RWPE1 (cell line): Measurements from ENCODE around the gene XK.

ENCODE experiments used
- CTCF ChIA-PET: fragments of 350-600 bp; sonication (Branson Sonifier 250); formaldehyde crosslinking; extraction: SDS; loops from one replicate; lab custom pipeline; 2021; lab: Yijun Ruan, JAX
- POLR2A ChIA-PET: fragments of 400-600 bp; formaldehyde crosslinking; extraction: SDS; loops from one replicate; lab custom pipeline; 2020; ENCODE audit warnings: antibody characterized with exemption; ENCODE audit not compliant: low non-redundant PET; lab: Yijun Ruan, JAX
- DNase-seq: peaks from one replicate; pipeline ENCODE4 v3.0.0; 2012; ENCODE audit warnings: low spot score
- H3K27ac ChIP-seq: fragments of 450-650 bp; 2 replicates; pipeline ENCODE4 v1.5.1; 2017
- TF ChIP-seq, protein P1 (sequence below): fragments of 450-650 bp; conservative IDR thresholded peaks from 2 replicates; pipeline ENCODE4 v1.5.1; 2017; ENCODE audit warnings: low read depth, mild to moderate bottlenecking

XK gene

GRCh38 chrX:37679230-37679629 lies 6.4 kb upstream of the XK start:
- TF ChIP-seq, protein P1, sequence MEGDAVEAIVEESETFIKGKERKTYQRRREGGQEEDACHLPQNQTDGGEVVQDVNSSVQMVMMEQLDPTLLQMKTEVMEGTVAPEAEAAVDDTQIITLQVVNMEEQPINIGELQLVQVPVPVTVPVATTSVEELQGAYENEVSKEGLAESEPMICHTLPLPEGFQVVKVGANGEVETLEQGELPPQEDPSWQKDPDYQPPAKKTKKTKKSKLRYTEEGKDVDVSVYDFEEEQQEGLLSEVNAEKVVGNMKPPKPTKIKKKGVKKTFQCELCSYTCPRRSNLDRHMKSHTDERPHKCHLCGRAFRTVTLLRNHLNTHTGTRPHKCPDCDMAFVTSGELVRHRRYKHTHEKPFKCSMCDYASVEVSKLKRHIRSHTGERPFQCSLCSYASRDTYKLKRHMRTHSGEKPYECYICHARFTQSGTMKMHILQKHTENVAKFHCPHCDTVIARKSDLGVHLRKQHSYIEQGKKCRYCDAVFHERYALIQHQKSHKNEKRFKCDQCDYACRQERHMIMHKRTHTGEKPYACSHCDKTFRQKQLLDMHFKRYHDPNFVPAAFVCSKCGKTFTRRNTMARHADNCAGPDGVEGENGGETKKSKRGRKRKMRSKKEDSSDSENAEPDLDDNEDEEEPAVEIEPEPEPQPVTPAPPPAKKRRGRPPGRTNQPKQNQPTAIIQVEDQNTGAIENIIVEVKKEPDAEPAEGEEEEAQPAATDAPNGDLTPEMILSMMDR, result no peak
- no peak for DNase-seq
- ChIA-PET POLR2A (no interaction called here), CTCF (no interaction called here)
- H3K27ac ChIP-seq, result no peak overlapping the region

DNA sequence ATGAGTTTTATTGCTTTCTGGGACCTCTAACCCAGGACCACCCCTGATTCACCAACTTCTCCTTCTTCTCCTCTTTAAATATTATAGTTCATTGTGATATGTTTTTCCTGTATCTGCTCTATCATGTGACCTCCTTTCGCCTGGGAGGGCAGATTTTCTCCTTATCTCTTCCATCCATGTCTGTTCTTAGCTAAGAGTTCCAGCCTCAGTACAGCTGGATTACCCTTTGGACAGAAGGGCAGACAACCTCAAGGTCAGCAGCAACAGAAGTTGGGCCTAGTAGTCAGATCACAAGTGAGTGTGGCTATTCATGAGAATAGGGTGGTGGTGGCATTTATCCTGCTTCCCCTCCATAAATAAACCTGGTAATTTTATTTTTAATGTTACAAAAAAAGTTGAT lies 5.7 kb upstream of the XK start:
- DNase-seq, result no peak
- no peak overlapping the region for H3K27ac ChIP-seq
- TF ChIP-seq, protein P1, result no peak
- CTCF ChIA-PET, result no interaction called here
- POLR2A ChIA-PET, result no interaction called here

DNA sequence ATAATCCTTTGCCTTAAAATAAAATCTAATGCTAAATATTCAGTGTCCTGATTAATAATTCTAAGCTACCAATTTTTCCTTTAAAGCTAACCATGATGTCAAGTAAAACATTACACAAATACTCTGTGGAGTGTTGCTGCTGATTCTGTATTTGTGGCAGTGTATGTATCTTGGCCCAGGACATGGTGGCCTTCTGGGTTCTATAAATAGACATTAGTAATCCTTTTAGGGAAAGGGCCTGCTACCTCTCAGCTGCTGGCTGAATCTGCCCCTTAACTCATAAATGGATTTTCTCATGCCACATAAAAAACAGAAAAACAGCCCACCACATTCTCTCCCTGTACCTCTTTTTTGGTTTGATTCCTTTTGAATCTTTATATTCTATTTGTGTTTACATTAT lies 1.2 kb upstream of the XK start:
- CTCF ChIA-PET, result no interaction called here

DNA sequence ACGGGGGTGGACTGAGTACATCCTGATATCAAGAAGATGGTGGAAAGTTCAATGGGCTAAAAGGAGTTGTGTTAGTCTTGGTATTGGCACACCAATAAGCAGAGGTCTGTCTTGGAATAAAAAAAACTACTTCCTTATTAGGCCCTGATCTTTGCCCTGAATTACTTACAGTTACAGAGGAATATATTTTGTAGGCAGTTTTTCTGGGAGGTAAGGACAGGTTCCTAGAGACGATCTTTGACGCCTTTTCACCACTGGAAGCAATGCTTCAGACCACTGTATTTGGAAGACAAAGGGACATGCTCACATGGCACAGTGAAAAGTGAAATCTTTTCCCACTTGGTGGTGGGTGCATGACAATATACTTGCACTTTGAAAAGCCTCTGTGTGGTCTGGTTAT lies 618 bp upstream of the XK start:
- no peak overlapping the region for H3K27ac ChIP-seq
- TF ChIP-seq, protein P1, result no peak
- POLR2A ChIA-PET, result no interaction called here
- DNase-seq, result no peak
- CTCF ChIA-PET, result no interaction called here

More for the DNA sequence above, 1.2 kb upstream of the XK start:
- TF ChIP-seq, protein P1, result no peak
- no peak for DNase-seq
- H3K27ac ChIP-seq, result no peak overlapping the region
- POLR2A ChIA-PET, result no interaction called here

- ChIA-PET POLR2A (no interaction called here), CTCF (no interaction called here)
- DNase-seq, result no peak
- no peak overlapping the region for H3K27ac ChIP-seq
- TF ChIP-seq, protein P1, result no peak
Measured at GRCh38 chrX:37686369-37686995, 891 bp downstream of the XK start.

GRCh38 chrX:37686996-37687395 lies 1.4 kb downstream of the XK start:
- no peak overlapping the region for H3K27ac ChIP-seq
- TF ChIP-seq, protein P1, result no peak
- ChIA-PET CTCF (interaction anchor here (0.6 kb wide), 1 partner anchor 69 kb away, joined by 4 read pairs; no protein-coding TSS in a partner anchor), POLR2A (no interaction called here)
- no peak for DNase-seq
